Activated B cell treated with CpG ODN at 0.5 μM for 24 hours (primary cell): ENCODE data around the gene GABRR3. TPM values are rescaled to one million over a fixed set of nuclear protein-coding genes. Genes with fewer than 3 reads are reported as not detected.

Experiments
- ATAC-seq: fragments of 200-7000 bp; cut with Tn5 transposase; one replicate; pipeline ENCODE4 v1.10.0; 2021; ENCODE audit warnings: low read depth, mild to moderate bottlenecking, moderate library complexity
- CTCF ChIA-PET: fragments of 350-600 bp; sonication (Branson Sonifier 250); formaldehyde crosslinking; loops from one replicate; lab custom pipeline; 2021; ENCODE audit warnings: antibody characterized with exemption; lab: Charles Lee
- POLR2A ChIA-PET: fragments of 350-600 bp; sonication (Branson Sonifier 250); formaldehyde crosslinking; loops from one replicate; lab custom pipeline; 2021; ENCODE audit warnings: antibody characterized with exemption; lab: Charles Lee
- DNase-seq: peaks from one replicate; pipeline ENCODE4 v3.0.0; 2022
- H3K27ac Mint-ChIP-seq: one replicate; pipeline ENCODE4 v1.8.0; 2020; ENCODE audit warnings: mixed read lengths
- H3K27me3 Mint-ChIP-seq: one replicate; pipeline ENCODE4 v1.8.0; 2021; ENCODE audit warnings: mixed read lengths
- H3K36me3 Mint-ChIP-seq: one replicate; pipeline ENCODE4 v1.8.0; 2021; ENCODE audit warnings: low read depth, mixed read lengths
- H3K4me1 Mint-ChIP-seq: one replicate; pipeline ENCODE4 v1.8.0; 2021; ENCODE audit warnings: mixed read lengths
- H3K4me3 Mint-ChIP-seq: one replicate; pipeline ENCODE4 v1.8.0; 2020; ENCODE audit warnings: mild to moderate bottlenecking, mixed read lengths
- H3K9me3 Mint-ChIP-seq: one replicate; pipeline ENCODE4 v1.8.0; 2020; ENCODE audit warnings: mixed read lengths
- CTCF ChIP-seq: fragments of 200-600 bp; IDR thresholded peaks from one replicate; pipeline ENCODE4 v1.8.0; 2022; ENCODE audit warnings: antibody characterized with exemption, mild to moderate bottlenecking
- intact Hi-C: fragments of 100-400 bp; cut with micrococcal nuclease; formaldehyde crosslinking; loops from one replicate; pipeline ENCODE4 v1.15.1; 2024
- total RNA-seq: library from RNA; stranded (reverse); gene quantifications from 2 replicates; pipeline ENCODE4 v1.2.3, GENCODE V29; 2022

Gene GABRR3
- total RNA-seq, 1 donor from 2014 or later, result not detected

DNA sequence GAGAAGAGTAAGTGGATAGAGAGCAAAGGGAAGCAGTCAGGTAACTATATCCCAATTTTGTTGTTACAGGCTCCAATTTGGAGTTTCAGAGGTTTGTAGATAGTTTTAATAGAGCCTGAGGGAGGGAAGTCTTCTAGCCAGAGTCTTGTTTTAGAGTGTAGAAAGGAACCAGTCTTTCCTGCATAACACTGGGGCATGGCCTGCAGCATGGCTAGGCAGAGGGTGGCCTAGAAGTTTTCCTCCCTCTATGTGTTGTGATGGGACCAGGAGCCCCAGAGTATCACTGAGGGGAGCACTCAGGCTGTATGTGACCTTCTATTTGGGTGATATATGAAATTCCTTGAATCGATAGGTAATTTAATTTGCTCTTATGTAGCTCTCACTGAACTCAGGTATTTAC lies 22.5 kb upstream of the GABRR3 start:
- ChIA-PET CTCF (no interaction called here), POLR2A (no interaction called here)
- DNase-seq (no peak), ATAC-seq (no peak)
- no peak for TF ChIP-seq CTCF
- H3K4me1 Mint-ChIP-seq, result no peaks in the 10 kb centered on the region
- no peak overlapping the region for H3K4me3 Mint-ChIP-seq
- H3K36me3 Mint-ChIP-seq, result no peaks in the 10 kb centered on the region
- no peaks in the 10 kb centered on the region for H3K9me3 Mint-ChIP-seq
- no peaks in the 10 kb centered on the region for H3K27me3 Mint-ChIP-seq
- intact Hi-C loops, result no loop called here
- no peak overlapping the region for H3K27ac Mint-ChIP-seq

GRCh38 chr3:98056035-98056434 lies 20.9 kb upstream of the GABRR3 start:
- POLR2A ChIA-PET, result no interaction called here
- CTCF ChIA-PET, result no interaction called here
- Mint-ChIP-seq H3K27ac (no peak overlapping the region), H3K9me3 (no peaks in the 10 kb centered on the region), H3K36me3 (no peaks in the 10 kb centered on the region), H3K4me3 (no peak overlapping the region), H3K27me3 (no peaks in the 10 kb centered on the region), H3K4me1 (no peaks in the 10 kb centered on the region)
- DNase-seq (no peak), ATAC-seq (no peak)
- intact Hi-C loops, result no loop called here
- TF ChIP-seq CTCF, result no peak

DNA sequence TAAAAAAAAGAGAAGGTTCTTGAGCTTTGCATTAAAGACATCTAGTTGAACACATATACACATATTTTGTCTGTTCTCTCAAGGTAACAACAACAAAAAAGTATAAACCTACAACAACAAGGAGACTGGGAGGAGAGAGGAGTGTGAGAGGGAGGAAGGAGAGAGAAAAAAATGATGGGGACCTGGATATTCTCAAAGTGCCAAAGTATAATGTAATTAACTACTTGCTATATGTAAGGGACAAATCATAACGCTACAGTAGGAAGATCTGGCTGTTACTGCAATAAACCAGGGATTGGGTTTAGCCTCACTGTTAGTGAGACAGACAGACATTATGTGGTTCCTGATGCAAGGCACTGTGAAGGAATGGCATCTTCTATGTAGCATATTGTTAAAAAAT lies 14.2 kb upstream of the GABRR3 start:
- Mint-ChIP-seq H3K4me1 (no peaks in the 10 kb centered on the region), H3K9me3 (no peaks in the 10 kb centered on the region), H3K4me3 (no peak overlapping the region), H3K36me3 (no peaks in the 10 kb centered on the region), H3K27me3 (no peaks in the 10 kb centered on the region), H3K27ac (no peak overlapping the region)
- DNase-seq, result no peak
- no peak for ATAC-seq
- intact Hi-C loops, result no loop called here
- ChIA-PET CTCF (interaction anchor here (1.4 kb wide), 1 partner anchor 10 kb away, joined by 4 read pairs; no protein-coding TSS in a partner anchor), POLR2A (no interaction called here)
- TF ChIP-seq CTCF, result no peak

- ChIA-PET CTCF (interaction anchor here (1.4 kb wide), 1 partner anchor 9 kb away, joined by 4 read pairs; no protein-coding TSS in a partner anchor), POLR2A (no interaction called here)
- H3K4me1 Mint-ChIP-seq, result no peaks in the 10 kb centered on the region
- intact Hi-C loops, result no loop called here
- H3K4me3 Mint-ChIP-seq, result no peak overlapping the region
- H3K9me3 Mint-ChIP-seq, result no peaks in the 10 kb centered on the region
- TF ChIP-seq CTCF, result no peak
- DNase-seq, result no peak
- ATAC-seq, result no peak
- no peaks in the 10 kb centered on the region for H3K27me3 Mint-ChIP-seq
- H3K27ac Mint-ChIP-seq, result no peak overlapping the region
- no peaks in the 10 kb centered on the region for H3K36me3 Mint-ChIP-seq
Observed at GRCh38 chr3:98048586-98048985, 13.5 kb upstream of the GABRR3 start.

GRCh38 chr3:98041350-98041749 lies 6.2 kb upstream of the GABRR3 start:
- no peak for ATAC-seq
- POLR2A ChIA-PET, result no interaction called here

More at GRCh38 chr3:98041350-98041749, 6.2 kb upstream of the GABRR3 start:
- intact Hi-C loops, result no loop called here
- DNase-seq, result no peak
- no peak overlapping the region for H3K4me3 Mint-ChIP-seq
- peaks cover 5% of the 10 kb centered on the region for H3K9me3 Mint-ChIP-seq
- H3K27ac Mint-ChIP-seq, result no peak overlapping the region
- CTCF ChIA-PET, result interaction anchor here (0.6 kb wide), 1 partner anchor 774 kb away, joined by 3 read pairs; no protein-coding TSS in a partner anchor
- TF ChIP-seq CTCF, result no peak
- no peaks in the 10 kb centered on the region for H3K36me3 Mint-ChIP-seq
- H3K4me1 Mint-ChIP-seq, result peaks cover 5% of the 10 kb centered on the region
- H3K27me3 Mint-ChIP-seq, result peaks cover 3% of the 10 kb centered on the region
